Stomach (tissue), 4 donors: Measurements from ENCODE around the gene FLOT2.

Experiments
- CTCF ChIP-seq, 7 experiments: fragments of 450-650 bp in 4 of 7; fragments of 200-600 bp in 3 of 7; sonication (generic) in 3 of 7; IDR thresholded peaks; one replicate each; pipeline ENCODE4 v1.5.1; 2016 to 2019; ENCODE audit warnings: antibody characterized with exemption in 7 of 7, control low read depth in 2 of 7, mild to moderate bottlenecking in 1 of 7
- EP300 ChIP-seq: sonication (generic); formaldehyde crosslinking; IDR thresholded peaks from one replicate; pipeline ENCODE4 v1.6.1; 2017; ENCODE audit warnings: antibody characterized with exemption
- POLR2A ChIP-seq, 4 donors: fragments of 450-650 bp; IDR thresholded peaks; one replicate each; pipeline ENCODE4 v1.6.1; 2016; ENCODE audit warnings: antibody characterized with exemption in 4 of 4, control low read depth in 2 of 4, mild to moderate bottlenecking in 1 of 4, moderate library complexity in 1 of 4
- POLR2AphosphoS5 ChIP-seq, 3 donors: sonication (generic); formaldehyde crosslinking; IDR thresholded peaks; one replicate each; pipeline ENCODE4 v1.6.1; 2016; ENCODE audit warnings: antibody characterized with exemption in 3 of 3

GRCh38 chr17:28856028-28856574 lies 41.4 kb downstream of the FLOT2 start:
- TF ChIP-seq CTCF (IDR thresholded peaks at IDR 0.05) = no peak
- TF ChIP-seq POLR2A (IDR thresholded peaks at IDR 0.05) = no peak
- no peak for TF ChIP-seq POLR2AphosphoS5 (IDR thresholded peaks at IDR 0.05)
- no peak for TF ChIP-seq EP300
